GM18498 (cell line): ENCODE data around the gene SLC4A9.
"Not testable (repeated sequence)": the region's sequence is repeated elsewhere in the genome, so short reads cannot be mapped to it uniquely, and the experiment has no call there.

ENCODE experiments used
- ATAC-seq: cut with Tn5 transposase; IDR thresholded peaks from one replicate; pipeline ENCODE4 v1.9.1; 2021; ENCODE audit warnings: mild to moderate bottlenecking, moderate library complexity; ENCODE audit not compliant: unreplicated experiment

SLC4A9 gene

GRCh38 chr5:140399979-140400729 lies 40.2 kb downstream of the SLC4A9 start:
- peak; percentile 1 for ATAC-seq

GRCh38 chr5:140400730-140401361 lies 40.9 kb downstream of the SLC4A9 start:
- ATAC-seq: peak; percentile 72

- ATAC-seq: peak; percentile 85
These were observed 41.6 kb downstream of the SLC4A9 start, which contains the start of gene ANKHD1 for GRCh38 chr5:140401362-140402257. Gene ANKHD1, plus strand, starts transcription at chr5:140401833. Its CDS starts 135 bp downstream, at chr5:140401968.

GRCh38 chr5:140402258-140403074 lies 42.5 kb downstream of the SLC4A9 start:
- ATAC-seq: no peak

- ATAC-seq: no peak
These were observed 43.6 kb downstream of the SLC4A9 start for GRCh38 chr5:140403613-140404012.

GRCh38 chr5:140408750-140409241 lies 48.8 kb downstream of the SLC4A9 start:
- no peak for ATAC-seq

GRCh38 chr5:140413230-140413629 lies 53.2 kb downstream of the SLC4A9 start:
- no peak for ATAC-seq

GRCh38 chr5:140417235-140417634 lies 57.2 kb downstream of the SLC4A9 start:
- ATAC-seq: no peak

GRCh38 chr5:140418862-140419520 lies 59.0 kb downstream of the SLC4A9 start:
- no peak for ATAC-seq

GRCh38 chr5:140420226-140420570 lies 60.2 kb downstream of the SLC4A9 start:
- ATAC-seq: no peak

GRCh38 chr5:140420665-140421361 lies 60.8 kb downstream of the SLC4A9 start:
- ATAC-seq: no peak

- not testable (repeated sequence) for ATAC-seq
These were observed 61.4 kb downstream of the SLC4A9 start for GRCh38 chr5:140421375-140421774.

- no peak for ATAC-seq
These were observed 63.6 kb downstream of the SLC4A9 start for GRCh38 chr5:140423609-140424008.

GRCh38 chr5:140424135-140424534 lies 64.1 kb downstream of the SLC4A9 start:
- ATAC-seq: no peak
